GM12878 (cell line): ENCODE data around the gene SLC2A4. TPM values are rescaled to one million over a fixed set of nuclear protein-coding genes. Genes with fewer than 3 reads are reported as not detected.

Experiments
- BCLAF1 ChIP-seq: fragments of 450-650 bp; IDR thresholded peaks from 2 replicates; pipeline ENCODE4 v1.6.1; 2017; ENCODE audit warnings: antibody characterized with exemption, mild to moderate bottlenecking, moderate library complexity
- CEBPB ChIP-seq, 2 experiments: fragments of 150-350 bp in 1 of 2; IDR thresholded peaks; 2 replicates each; pipeline ENCODE4 v1.6.1; 2012 to 2014; ENCODE audit warnings: low read depth in 2 of 2, low read length in 2 of 2, borderline replicate concordance in 1 of 2, inconsistent platforms in 1 of 2
- CTCF ChIP-seq, 3 experiments: IDR thresholded peaks in 2 of 3; conservative IDR thresholded peaks in 1 of 3; 2 replicates each; pipeline ENCODE4 v1.5.1; 2011; ENCODE audit warnings: low read depth in 3 of 3, low read length in 3 of 3, mild to moderate bottlenecking in 3 of 3, control low read depth in 2 of 3, moderate library complexity in 2 of 3, inconsistent platforms in 1 of 3, mixed read lengths in 1 of 3; ENCODE audit not compliant: control insufficient read depth in 2 of 3, insufficient read depth in 1 of 3; ENCODE audit errors: extremely low read depth in 1 of 3
- EGR1 ChIP-seq, 2 experiments: IDR thresholded peaks; 1 replicate in 1 of 2; 2 replicates in 1 of 2; pipeline ENCODE4 v1.6.1; 2011 to 2012; ENCODE audit warnings: low read depth in 2 of 2, low read length in 2 of 2, borderline replicate concordance in 1 of 2, mild to moderate bottlenecking in 1 of 2, moderate library complexity in 1 of 2
- EP300 ChIP-seq, 2 experiments: fragments of 150-350 bp in 1 of 2; IDR thresholded peaks; 2 replicates each; pipeline ENCODE4 v1.6.1; 2011 to 2012; ENCODE audit warnings: low read depth in 2 of 2, low read length in 2 of 2, borderline replicate concordance in 1 of 2, improper control_type of control experiment in 1 of 2, inconsistent platforms in 1 of 2; ENCODE audit not compliant: control insufficient read depth in 1 of 2
- ETV6 ChIP-seq, 2 experiments: fragments of 450-650 bp in 1 of 2; IDR thresholded peaks in 1 of 2; conservative IDR thresholded peaks in 1 of 2; 2 replicates each; pipeline ENCODE4 v1.6.1; 2014; ENCODE audit warnings: antibody characterized with exemption in 1 of 2, borderline replicate concordance in 1 of 2, low read depth in 1 of 2, mild to moderate bottlenecking in 1 of 2, moderate library complexity in 1 of 2
- FOXM1 ChIP-seq: IDR thresholded peaks from 2 replicates; pipeline ENCODE4 v1.6.1; 2012; ENCODE audit warnings: low read depth, mild to moderate bottlenecking, inconsistent platforms, low read length, moderate library complexity
- GABPA ChIP-seq: IDR thresholded peaks from 2 replicates; pipeline ENCODE4 v1.6.1; 2014; ENCODE audit warnings: antibody characterized with exemption, low read depth, mild to moderate bottlenecking, inconsistent platforms
- HCFC1 ChIP-seq: fragments of 150-350 bp; IDR thresholded peaks from 2 replicates; pipeline ENCODE4 v1.6.1; 2014; ENCODE audit warnings: low read length
- HDAC2 ChIP-seq: fragments of 200-600 bp; sonication (generic); IDR thresholded peaks from 2 replicates; pipeline ENCODE4 v1.6.1; 2017
- HDAC6 ChIP-seq: fragments of 200-600 bp; sonication (generic); IDR thresholded peaks from one replicate; pipeline ENCODE4 v1.8.0; 2017; ENCODE audit warnings: antibody characterized with exemption; ENCODE audit not compliant: unreplicated experiment
- MEF2B ChIP-seq: fragments of 450-650 bp; IDR thresholded peaks from 2 replicates; pipeline ENCODE4 v1.6.1; 2018; ENCODE audit warnings: mild to moderate bottlenecking, moderate library complexity; ENCODE audit not compliant: partially characterized antibody, poor library complexity, severe bottlenecking
- MYB ChIP-seq: fragments of 150-350 bp; IDR thresholded peaks from 2 replicates; pipeline ENCODE4 v1.6.1; 2014; ENCODE audit warnings: mild to moderate bottlenecking, low read depth, low read length, borderline replicate concordance
- NFIC ChIP-seq: IDR thresholded peaks from 2 replicates; pipeline ENCODE4 v1.6.1; 2012; ENCODE audit warnings: low read depth, mild to moderate bottlenecking, inconsistent platforms, low read length, moderate library complexity
- NFXL1 ChIP-seq: fragments of 450-650 bp; IDR thresholded peaks from 2 replicates; pipeline ENCODE4 v1.6.1; 2017; ENCODE audit warnings: antibody characterized with exemption, mild to moderate bottlenecking, borderline replicate concordance
- NFYA ChIP-seq: IDR thresholded peaks from 2 replicates; pipeline ENCODE4 v1.6.1; 2011; ENCODE audit warnings: low read depth, mild to moderate bottlenecking, low read length, improper control_type of control experiment, borderline replicate concordance
- NKRF ChIP-seq: fragments of 450-650 bp; conservative IDR thresholded peaks from 2 replicates; pipeline ENCODE4 v1.6.1; 2017; ENCODE audit warnings: mild to moderate bottlenecking, moderate library complexity
- POU2F2 ChIP-seq: IDR thresholded peaks from 3 replicates; pipeline ENCODE4 v1.6.1; 2011; ENCODE audit warnings: low read depth, mild to moderate bottlenecking, low read length, borderline replicate concordance
- SIN3A ChIP-seq: IDR thresholded peaks from 2 replicates; pipeline ENCODE4 v1.6.1; 2012; ENCODE audit warnings: low read depth, low read length, improper control_type of control experiment
- SMC3 ChIP-seq: IDR thresholded peaks from 2 replicates; pipeline ENCODE4 v1.6.1; 2011; ENCODE audit warnings: low read length, improper control_type of control experiment, borderline replicate concordance
- TARDBP ChIP-seq: IDR thresholded peaks from 2 replicates; pipeline ENCODE4 v1.6.1; 2016; ENCODE audit warnings: borderline replicate concordance
- YBX1 ChIP-seq: fragments of 450-650 bp; IDR thresholded peaks from 2 replicates; pipeline ENCODE4 v1.6.1; 2016; ENCODE audit warnings: antibody characterized with exemption
- ZNF217 ChIP-seq: fragments of 450-650 bp; IDR thresholded peaks from 2 replicates; pipeline ENCODE4 v1.6.1; 2017; ENCODE audit warnings: antibody characterized with exemption, mild to moderate bottlenecking
- polyA plus RNA-seq, 11 experiments: library from polyadenylated mRNA; depleted of rRNA in 4 of 11; unstranded in 6 of 11; stranded (reverse) in 5 of 11; fragments of >200 nt; fragmentation: Nextera tagmentation in 4 of 11; fragmentation: Illumina TruSeq in 1 of 11; extraction: Ambion mirVana in 4 of 11; extraction: Trizol in 1 of 11; gene quantifications; 1 replicate in 1 of 11; 2 replicates in 10 of 11; pipeline versions ENCODE4 v1.2.1 to v1.2.3, GENCODE V29; 2011 to 2016; ENCODE audit warnings: inconsistent platforms in 2 of 11, missing spikeins in 2 of 11, low read depth in 1 of 11
- total RNA-seq, 4 experiments: library from RNA; depleted of rRNA in 3 of 4; stranded (reverse); fragments of >200 nt in 3 of 4; fragmentation: Illumina TruSeq in 1 of 4; extraction: Trizol in 1 of 4; gene quantifications; 2 replicates each; pipeline versions ENCODE4 v1.2.1 to v1.2.3, GENCODE V29; 2013 to 2021

Gene SLC2A4
- total and polyA plus RNA-seq, 10 of the 15 experiments (the other 5 are each of a cell fraction or from before 2014, with no cell fraction given): 0.03 to 0.23 (median 0.04) TPM; not detected in 4

GRCh38 chr17:7329374-7329996 is 48.0 kb downstream of the SLC2A4 start (continued):
- TF ChIP-seq BCLAF1: no peak
- TF ChIP-seq ZNF217: no peak
- TF ChIP-seq ETV6 (conservative IDR thresholded peaks at IDR 0.05 in 1 of 2, IDR thresholded peaks at IDR 0.05 in 1 of 2; ENCODE audit: borderline replicate concordance in 1 of 2, low read depth in 1 of 2): no peak
- TF ChIP-seq TARDBP: no peak
- 0 out of 2 replicates have a peak, but pooled peaks have one; percentile 8 for TF ChIP-seq SMC3
- TF ChIP-seq MEF2B: no peak
- no peak for TF ChIP-seq CTCF (IDR thresholded peaks at IDR 0.05 in 2 of 3, conservative IDR thresholded peaks at IDR 0.05 in 1 of 3; ENCODE audit: control insufficient read depth in 2 of 3, extremely low read depth in 1 of 3, insufficient read depth in 1 of 3, low read depth in 3 of 3, low read length in 3 of 3)
- no peak for TF ChIP-seq NFXL1
- no peak for TF ChIP-seq HDAC2
- TF ChIP-seq MYB: no peak
- TF ChIP-seq POU2F2: no peak
- no peak for TF ChIP-seq YBX1
- peak in 1 of 2 experiments; percentile 52; a peak in 2 of 3 replicates for TF ChIP-seq EGR1 (IDR thresholded peaks at IDR 0.05; ENCODE audit: borderline replicate concordance in 1 of 2, low read depth in 2 of 2, low read length in 2 of 2)
- TF ChIP-seq HCFC1: peak; percentile 64
- no peak for TF ChIP-seq CEBPB (IDR thresholded peaks at IDR 0.05; ENCODE audit: borderline replicate concordance in 1 of 2, low read depth in 2 of 2, low read length in 2 of 2)
- peak; percentile 67 for TF ChIP-seq NKRF
- TF ChIP-seq SIN3A: peak; percentile 61; the same call in 1 of the 2 replicates
- no peak for TF ChIP-seq GABPA
- TF ChIP-seq NFYA: no peak
- no peak for TF ChIP-seq FOXM1
- TF ChIP-seq HDAC6: no peak
- no peak for TF ChIP-seq NFIC
- TF ChIP-seq EP300 (IDR thresholded peaks at IDR 0.05; ENCODE audit: borderline replicate concordance in 1 of 2, control insufficient read depth in 1 of 2, low read depth in 2 of 2, low read length in 2 of 2): 0 out of 4 replicates have a peak, but pooled peaks of 1 of the 2 experiments have one; percentile 25
